Tibial artery (tissue), 4 donors: ENCODE results near the gene OBSCN.

Experiments
- DNase-seq, 2 donors: peaks; one replicate each; pipeline ENCODE4 v3.0.0-alpha.2; 2019
- H3K27ac ChIP-seq, 2 donors: fragments of 200-600 bp; sonication (generic) in 1 of 2; 1 replicate in 1 of 2; 2 replicates in 1 of 2; pipeline ENCODE4 v1.5.1; 2018 to 2019; ENCODE audit warnings: mild to moderate bottlenecking in 1 of 2
- H3K27me3 ChIP-seq, 2 donors: fragments of 200-600 bp; sonication (generic) in 1 of 2; one replicate each; pipeline versions ENCODE4 v1.5.1 to v1.6.0; 2016 to 2019
- H3K36me3 ChIP-seq, 3 donors: fragments of 200-600 bp; sonication (generic) in 2 of 3; one replicate each; pipeline ENCODE4 v1.5.1; 2016 to 2019; ENCODE audit warnings: mild to moderate bottlenecking in 2 of 3
- H3K4me1 ChIP-seq, 4 donors: fragments of 200-600 bp; sonication (generic) in 2 of 4; 1 replicate in 3 of 4; 2 replicates in 1 of 4; pipeline ENCODE4 v1.5.1; 2016 to 2019
- H3K4me3 ChIP-seq, 2 donors: fragments of 200-600 bp; sonication (generic) in 1 of 2; 1 replicate in 1 of 2; 2 replicates in 1 of 2; pipeline ENCODE4 v1.5.1; 2018 to 2019; ENCODE audit warnings: mild to moderate bottlenecking in 2 of 2
- H3K9me3 ChIP-seq, 3 donors: fragments of 200-600 bp; sonication (generic) in 1 of 3; one replicate each; pipeline ENCODE4 v1.5.1; 2016 to 2019
- intact Hi-C: fragments of 100-400 bp; cut with DNase I; formaldehyde crosslinking; loops from one replicate; pipeline ENCODE4 v1.15.0; 2023; ENCODE audit warnings: low total_unique reads
- TF ChIP-seq, protein P1 (sequence below), 2 experiments: fragments of 200-600 bp in 1 of 2; fragments of 450-650 bp in 1 of 2; IDR thresholded peaks; one replicate each; pipeline ENCODE4 v1.5.1; 2017 to 2019; ENCODE audit warnings: antibody characterized with exemption in 2 of 2, mild to moderate bottlenecking in 1 of 2, moderate library complexity in 1 of 2

Gene OBSCN

DNA sequence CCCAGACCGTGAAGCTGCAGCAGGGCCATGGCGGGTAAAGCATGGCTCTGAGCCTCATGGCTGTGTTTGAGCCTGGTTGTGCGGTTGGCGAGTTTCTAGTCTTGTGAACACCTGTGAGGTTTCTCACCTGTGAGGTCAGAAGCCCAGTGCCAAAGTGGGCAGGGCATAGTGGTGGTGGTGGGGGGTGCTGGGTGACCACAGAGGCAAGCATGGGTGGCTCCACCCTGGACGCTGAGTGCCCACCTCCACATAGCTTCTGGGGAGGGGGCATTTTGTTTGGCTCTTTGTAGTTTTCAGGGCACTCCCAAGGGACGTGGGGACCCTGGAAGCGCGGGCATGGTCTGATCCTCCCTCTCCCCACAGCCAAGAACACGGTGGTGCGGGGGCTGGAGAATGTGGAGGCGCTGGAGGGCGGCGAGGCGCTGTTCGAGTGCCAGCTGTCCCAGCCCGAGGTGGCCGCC is 107.7 kb downstream of the OBSCN start:
- TF ChIP-seq, protein P1, sequence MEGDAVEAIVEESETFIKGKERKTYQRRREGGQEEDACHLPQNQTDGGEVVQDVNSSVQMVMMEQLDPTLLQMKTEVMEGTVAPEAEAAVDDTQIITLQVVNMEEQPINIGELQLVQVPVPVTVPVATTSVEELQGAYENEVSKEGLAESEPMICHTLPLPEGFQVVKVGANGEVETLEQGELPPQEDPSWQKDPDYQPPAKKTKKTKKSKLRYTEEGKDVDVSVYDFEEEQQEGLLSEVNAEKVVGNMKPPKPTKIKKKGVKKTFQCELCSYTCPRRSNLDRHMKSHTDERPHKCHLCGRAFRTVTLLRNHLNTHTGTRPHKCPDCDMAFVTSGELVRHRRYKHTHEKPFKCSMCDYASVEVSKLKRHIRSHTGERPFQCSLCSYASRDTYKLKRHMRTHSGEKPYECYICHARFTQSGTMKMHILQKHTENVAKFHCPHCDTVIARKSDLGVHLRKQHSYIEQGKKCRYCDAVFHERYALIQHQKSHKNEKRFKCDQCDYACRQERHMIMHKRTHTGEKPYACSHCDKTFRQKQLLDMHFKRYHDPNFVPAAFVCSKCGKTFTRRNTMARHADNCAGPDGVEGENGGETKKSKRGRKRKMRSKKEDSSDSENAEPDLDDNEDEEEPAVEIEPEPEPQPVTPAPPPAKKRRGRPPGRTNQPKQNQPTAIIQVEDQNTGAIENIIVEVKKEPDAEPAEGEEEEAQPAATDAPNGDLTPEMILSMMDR (IDR thresholded peaks at IDR 0.05), result no peak
- Histone ChIP-seq H3K36me3 (peaks cover 0 to 53% (median 0%) of the 10 kb centered on the region in 3 donors), H3K4me3 (no peak overlapping the region), H3K27me3 (peaks cover 0 to 5% of the 10 kb centered on the region in 2 donors), H3K9me3 (peaks cover 0 to 13% (median 10%) of the 10 kb centered on the region in 3 donors), H3K4me1 (no peaks in the 10 kb centered on the region), H3K27ac (no peak overlapping the region)
- no peak for DNase-seq
- intact Hi-C loops, result no loop called here

- DNase-seq, result peak in 1 of 2 donors; percentile 61
- no peak overlapping the region for H3K4me3 ChIP-seq
- peaks cover 0 to 59% (median 0%) of the 10 kb centered on the region in 3 donors for H3K36me3 ChIP-seq
- H3K27ac ChIP-seq, result no peak overlapping the region
- TF ChIP-seq, protein P1 (IDR thresholded peaks at IDR 0.05), result no peak
- H3K27me3 ChIP-seq, result peaks cover 0 to 3% of the 10 kb centered on the region in 2 donors
- H3K4me1 ChIP-seq, result no peaks in the 10 kb centered on the region
- intact Hi-C loops, result no loop called here
- H3K9me3 ChIP-seq, result peaks cover 0 to 13% (median 10%) of the 10 kb centered on the region in 3 donors
Measured at GRCh38 chr1:228315945-228316588, 108.2 kb downstream of the OBSCN start.

- Histone ChIP-seq H3K4me3 (no peak overlapping the region), H3K27me3 (no peaks in the 10 kb centered on the region), H3K27ac (no peak overlapping the region), H3K4me1 (no peaks in the 10 kb centered on the region), H3K36me3 (peaks cover 0 to 63% (median 0%) of the 10 kb centered on the region in 3 donors), H3K9me3 (peaks cover 0 to 13% (median 10%) of the 10 kb centered on the region in 3 donors)
- intact Hi-C loops, result no loop called here
- TF ChIP-seq, protein P1 (IDR thresholded peaks at IDR 0.05), result no peak
- DNase-seq, result peak in 1 of 2 donors; percentile 54
Measured at GRCh38 chr1:228316589-228317387, 108.9 kb downstream of the OBSCN start.

GRCh38 chr1:228317411-228317828 is 109.6 kb downstream of the OBSCN start:
- no peak overlapping the region for H3K4me3 ChIP-seq
- H3K4me1 ChIP-seq, result no peaks in the 10 kb centered on the region
- no peak overlapping the region for H3K27ac ChIP-seq
- no peak for DNase-seq
- H3K27me3 ChIP-seq, result no peaks in the 10 kb centered on the region
- TF ChIP-seq, protein P1 (IDR thresholded peaks at IDR 0.05), result no peak
- peaks cover 0 to 64% (median 0%) of the 10 kb centered on the region in 3 donors for H3K36me3 ChIP-seq
- H3K9me3 ChIP-seq, result peaks cover 0 to 8% (median 6%) of the 10 kb centered on the region in 3 donors
- intact Hi-C loops, result no loop called here

GRCh38 chr1:228317891-228318810 is 110.3 kb downstream of the OBSCN start:
- no peak for DNase-seq
- intact Hi-C loops, result no loop called here
- H3K4me3 ChIP-seq, result no peak overlapping the region
- TF ChIP-seq, protein P1 (IDR thresholded peaks at IDR 0.05), result no peak
- H3K27me3 ChIP-seq, result no peaks in the 10 kb centered on the region
- H3K9me3 ChIP-seq, result peaks cover 0 to under 1% (median 0%) of the 10 kb centered on the region in 3 donors
- H3K27ac ChIP-seq, result no peak overlapping the region
- no peaks in the 10 kb centered on the region for H3K4me1 ChIP-seq
- H3K36me3 ChIP-seq, result peaks cover 0 to 70% (median 0%) of the 10 kb centered on the region in 3 donors
